Uterus (tissue), 2 donors: Measurements from ENCODE around the gene LRGUK.

Experiments used
- POLR2A ChIP-seq, 2 donors: fragments of 450-650 bp; IDR thresholded peaks; one replicate each; pipeline ENCODE4 v1.6.1; 2016; ENCODE audit warnings: antibody characterized with exemption in 2 of 2, mild to moderate bottlenecking in 1 of 2, moderate library complexity in 1 of 2
- TF ChIP-seq, protein P1 (sequence below), 4 experiments: fragments of 200-600 bp in 2 of 4; fragments of 450-650 bp in 2 of 4; sonication (generic) in 2 of 4; IDR thresholded peaks; one replicate each; pipeline ENCODE4 v1.5.1; 2016 to 2019; ENCODE audit warnings: antibody characterized with exemption in 4 of 4, mild to moderate bottlenecking in 2 of 4, moderate library complexity in 1 of 4

DNA sequence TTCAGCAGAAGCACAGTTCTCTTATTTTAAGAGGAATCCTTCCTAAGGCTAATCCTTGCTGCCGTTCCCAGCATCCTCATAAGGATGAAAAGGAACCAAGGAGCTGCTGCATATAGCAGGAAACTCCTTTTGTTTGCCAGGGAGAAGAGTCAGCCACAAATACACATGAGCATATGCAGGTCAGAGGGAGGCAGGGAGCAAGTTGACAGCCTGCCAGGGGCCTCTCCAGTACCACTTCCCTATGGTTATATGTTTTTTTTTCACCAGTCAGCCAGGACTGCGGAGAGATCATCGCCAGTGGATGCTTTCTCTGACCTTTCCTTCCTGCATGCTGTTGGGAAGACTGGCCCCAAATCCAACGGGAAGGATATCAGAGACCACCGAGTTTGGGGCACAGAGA, 149.8 kb downstream of the LRGUK start:
- TF ChIP-seq, protein P1, sequence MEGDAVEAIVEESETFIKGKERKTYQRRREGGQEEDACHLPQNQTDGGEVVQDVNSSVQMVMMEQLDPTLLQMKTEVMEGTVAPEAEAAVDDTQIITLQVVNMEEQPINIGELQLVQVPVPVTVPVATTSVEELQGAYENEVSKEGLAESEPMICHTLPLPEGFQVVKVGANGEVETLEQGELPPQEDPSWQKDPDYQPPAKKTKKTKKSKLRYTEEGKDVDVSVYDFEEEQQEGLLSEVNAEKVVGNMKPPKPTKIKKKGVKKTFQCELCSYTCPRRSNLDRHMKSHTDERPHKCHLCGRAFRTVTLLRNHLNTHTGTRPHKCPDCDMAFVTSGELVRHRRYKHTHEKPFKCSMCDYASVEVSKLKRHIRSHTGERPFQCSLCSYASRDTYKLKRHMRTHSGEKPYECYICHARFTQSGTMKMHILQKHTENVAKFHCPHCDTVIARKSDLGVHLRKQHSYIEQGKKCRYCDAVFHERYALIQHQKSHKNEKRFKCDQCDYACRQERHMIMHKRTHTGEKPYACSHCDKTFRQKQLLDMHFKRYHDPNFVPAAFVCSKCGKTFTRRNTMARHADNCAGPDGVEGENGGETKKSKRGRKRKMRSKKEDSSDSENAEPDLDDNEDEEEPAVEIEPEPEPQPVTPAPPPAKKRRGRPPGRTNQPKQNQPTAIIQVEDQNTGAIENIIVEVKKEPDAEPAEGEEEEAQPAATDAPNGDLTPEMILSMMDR (IDR thresholded peaks at IDR 0.05) = no peak
- TF ChIP-seq POLR2A (IDR thresholded peaks at IDR 0.05) = no peak
